ENCODE measurements around the gene C3.

DNA sequence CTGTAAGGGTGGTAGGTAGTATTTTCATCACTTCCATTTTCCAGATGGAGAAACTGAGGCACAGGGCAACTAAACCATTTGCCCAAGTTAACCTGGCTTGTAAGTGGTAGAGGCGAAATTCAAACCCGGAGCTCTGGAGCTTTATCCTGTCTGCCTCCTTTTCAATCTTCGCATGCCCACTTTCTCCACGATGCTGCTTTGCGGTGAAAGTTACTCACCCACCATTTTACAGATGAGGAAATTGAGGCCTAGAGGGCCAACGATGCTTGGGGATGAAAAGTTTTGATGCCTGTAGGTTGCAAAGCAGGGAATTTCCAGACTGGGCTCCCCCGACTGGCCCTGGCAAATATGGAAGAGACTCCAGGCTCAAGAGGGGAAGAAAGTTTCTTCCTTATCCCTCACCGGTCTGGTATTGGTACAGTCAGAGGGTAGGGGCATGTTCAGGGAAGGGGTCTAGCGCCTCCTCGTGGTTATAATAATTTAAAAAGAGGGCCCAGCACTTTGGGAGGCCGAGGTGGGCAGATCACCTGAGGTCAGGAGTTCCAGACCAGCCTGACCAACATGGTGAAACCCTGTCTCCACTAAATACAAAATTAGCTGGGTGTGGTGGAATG, 48.7 kb upstream of the C3 start:
- TF ChIP-seq, protein P1, sequence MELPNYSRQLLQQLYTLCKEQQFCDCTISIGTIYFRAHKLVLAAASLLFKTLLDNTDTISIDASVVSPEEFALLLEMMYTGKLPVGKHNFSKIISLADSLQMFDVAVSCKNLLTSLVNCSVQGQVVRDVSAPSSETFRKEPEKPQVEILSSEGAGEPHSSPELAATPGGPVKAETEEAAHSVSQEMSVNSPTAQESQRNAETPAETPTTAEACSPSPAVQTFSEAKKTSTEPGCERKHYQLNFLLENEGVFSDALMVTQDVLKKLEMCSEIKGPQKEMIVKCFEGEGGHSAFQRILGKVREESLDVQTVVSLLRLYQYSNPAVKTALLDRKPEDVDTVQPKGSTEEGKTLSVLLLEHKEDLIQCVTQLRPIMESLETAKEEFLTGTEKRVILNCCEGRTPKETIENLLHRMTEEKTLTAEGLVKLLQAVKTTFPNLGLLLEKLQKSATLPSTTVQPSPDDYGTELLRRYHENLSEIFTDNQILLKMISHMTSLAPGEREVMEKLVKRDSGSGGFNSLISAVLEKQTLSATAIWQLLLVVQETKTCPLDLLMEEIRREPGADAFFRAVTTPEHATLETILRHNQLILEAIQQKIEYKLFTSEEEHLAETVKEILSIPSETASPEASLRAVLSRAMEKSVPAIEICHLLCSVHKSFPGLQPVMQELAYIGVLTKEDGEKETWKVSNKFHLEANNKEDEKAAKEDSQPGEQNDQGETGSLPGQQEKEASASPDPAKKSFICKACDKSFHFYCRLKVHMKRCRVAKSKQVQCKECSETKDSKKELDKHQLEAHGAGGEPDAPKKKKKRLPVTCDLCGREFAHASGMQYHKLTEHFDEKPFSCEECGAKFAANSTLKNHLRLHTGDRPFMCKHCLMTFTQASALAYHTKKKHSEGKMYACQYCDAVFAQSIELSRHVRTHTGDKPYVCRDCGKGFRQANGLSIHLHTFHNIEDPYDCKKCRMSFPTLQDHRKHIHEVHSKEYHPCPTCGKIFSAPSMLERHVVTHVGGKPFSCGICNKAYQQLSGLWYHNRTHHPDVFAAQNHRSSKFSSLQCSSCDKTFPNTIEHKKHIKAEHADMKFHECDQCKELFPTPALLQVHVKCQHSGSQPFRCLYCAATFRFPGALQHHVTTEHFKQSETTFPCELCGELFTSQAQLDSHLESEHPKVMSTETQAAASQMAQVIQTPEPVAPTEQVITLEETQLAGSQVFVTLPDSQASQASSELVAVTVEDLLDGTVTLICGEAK (IDR thresholded peaks at IDR 0.05): no peak
- TF ChIP-seq, protein P1 (CRISPR knock-in tag; IDR thresholded peaks at IDR 0.05): no peak
- no peak for TF ChIP-seq RFX5 (IDR thresholded peaks at IDR 0.05; ENCODE audit: low read depth, low read length)
- TF ChIP-seq, protein P2, sequence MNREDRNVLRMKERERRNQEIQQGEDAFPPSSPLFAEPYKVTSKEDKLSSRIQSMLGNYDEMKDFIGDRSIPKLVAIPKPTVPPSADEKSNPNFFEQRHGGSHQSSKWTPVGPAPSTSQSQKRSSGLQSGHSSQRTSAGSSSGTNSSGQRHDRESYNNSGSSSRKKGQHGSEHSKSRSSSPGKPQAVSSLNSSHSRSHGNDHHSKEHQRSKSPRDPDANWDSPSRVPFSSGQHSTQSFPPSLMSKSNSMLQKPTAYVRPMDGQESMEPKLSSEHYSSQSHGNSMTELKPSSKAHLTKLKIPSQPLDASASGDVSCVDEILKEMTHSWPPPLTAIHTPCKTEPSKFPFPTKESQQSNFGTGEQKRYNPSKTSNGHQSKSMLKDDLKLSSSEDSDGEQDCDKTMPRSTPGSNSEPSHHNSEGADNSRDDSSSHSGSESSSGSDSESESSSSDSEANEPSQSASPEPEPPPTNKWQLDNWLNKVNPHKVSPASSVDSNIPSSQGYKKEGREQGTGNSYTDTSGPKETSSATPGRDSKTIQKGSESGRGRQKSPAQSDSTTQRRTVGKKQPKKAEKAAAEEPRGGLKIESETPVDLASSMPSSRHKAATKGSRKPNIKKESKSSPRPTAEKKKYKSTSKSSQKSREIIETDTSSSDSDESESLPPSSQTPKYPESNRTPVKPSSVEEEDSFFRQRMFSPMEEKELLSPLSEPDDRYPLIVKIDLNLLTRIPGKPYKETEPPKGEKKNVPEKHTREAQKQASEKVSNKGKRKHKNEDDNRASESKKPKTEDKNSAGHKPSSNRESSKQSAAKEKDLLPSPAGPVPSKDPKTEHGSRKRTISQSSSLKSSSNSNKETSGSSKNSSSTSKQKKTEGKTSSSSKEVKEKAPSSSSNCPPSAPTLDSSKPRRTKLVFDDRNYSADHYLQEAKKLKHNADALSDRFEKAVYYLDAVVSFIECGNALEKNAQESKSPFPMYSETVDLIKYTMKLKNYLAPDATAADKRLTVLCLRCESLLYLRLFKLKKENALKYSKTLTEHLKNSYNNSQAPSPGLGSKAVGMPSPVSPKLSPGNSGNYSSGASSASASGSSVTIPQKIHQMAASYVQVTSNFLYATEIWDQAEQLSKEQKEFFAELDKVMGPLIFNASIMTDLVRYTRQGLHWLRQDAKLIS (CRISPR knock-in tag; IDR thresholded peaks at IDR 0.05): no peak
- no peak for TF ChIP-seq YY1 (IDR thresholded peaks at IDR 0.05; ENCODE audit: insufficient read depth, insufficient replicate concordance, low read depth, low read length)
- TF ChIP-seq, protein P3, sequence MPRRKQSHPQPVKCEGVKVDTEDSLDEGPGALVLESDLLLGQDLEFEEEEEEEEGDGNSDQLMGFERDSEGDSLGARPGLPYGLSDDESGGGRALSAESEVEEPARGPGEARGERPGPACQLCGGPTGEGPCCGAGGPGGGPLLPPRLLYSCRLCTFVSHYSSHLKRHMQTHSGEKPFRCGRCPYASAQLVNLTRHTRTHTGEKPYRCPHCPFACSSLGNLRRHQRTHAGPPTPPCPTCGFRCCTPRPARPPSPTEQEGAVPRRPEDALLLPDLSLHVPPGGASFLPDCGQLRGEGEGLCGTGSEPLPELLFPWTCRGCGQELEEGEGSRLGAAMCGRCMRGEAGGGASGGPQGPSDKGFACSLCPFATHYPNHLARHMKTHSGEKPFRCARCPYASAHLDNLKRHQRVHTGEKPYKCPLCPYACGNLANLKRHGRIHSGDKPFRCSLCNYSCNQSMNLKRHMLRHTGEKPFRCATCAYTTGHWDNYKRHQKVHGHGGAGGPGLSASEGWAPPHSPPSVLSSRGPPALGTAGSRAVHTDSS (CRISPR knock-in tag; conservative IDR thresholded peaks at IDR 0.05): no peak
- no peak for TF ChIP-seq NR3C1 (CRISPR knock-in tag; IDR thresholded peaks at IDR 0.05)
- TF ChIP-seq, protein P4, sequence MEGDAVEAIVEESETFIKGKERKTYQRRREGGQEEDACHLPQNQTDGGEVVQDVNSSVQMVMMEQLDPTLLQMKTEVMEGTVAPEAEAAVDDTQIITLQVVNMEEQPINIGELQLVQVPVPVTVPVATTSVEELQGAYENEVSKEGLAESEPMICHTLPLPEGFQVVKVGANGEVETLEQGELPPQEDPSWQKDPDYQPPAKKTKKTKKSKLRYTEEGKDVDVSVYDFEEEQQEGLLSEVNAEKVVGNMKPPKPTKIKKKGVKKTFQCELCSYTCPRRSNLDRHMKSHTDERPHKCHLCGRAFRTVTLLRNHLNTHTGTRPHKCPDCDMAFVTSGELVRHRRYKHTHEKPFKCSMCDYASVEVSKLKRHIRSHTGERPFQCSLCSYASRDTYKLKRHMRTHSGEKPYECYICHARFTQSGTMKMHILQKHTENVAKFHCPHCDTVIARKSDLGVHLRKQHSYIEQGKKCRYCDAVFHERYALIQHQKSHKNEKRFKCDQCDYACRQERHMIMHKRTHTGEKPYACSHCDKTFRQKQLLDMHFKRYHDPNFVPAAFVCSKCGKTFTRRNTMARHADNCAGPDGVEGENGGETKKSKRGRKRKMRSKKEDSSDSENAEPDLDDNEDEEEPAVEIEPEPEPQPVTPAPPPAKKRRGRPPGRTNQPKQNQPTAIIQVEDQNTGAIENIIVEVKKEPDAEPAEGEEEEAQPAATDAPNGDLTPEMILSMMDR (CRISPR knock-in tag; IDR thresholded peaks at IDR 0.05): peak; percentile 61
- TF ChIP-seq, protein P5, sequence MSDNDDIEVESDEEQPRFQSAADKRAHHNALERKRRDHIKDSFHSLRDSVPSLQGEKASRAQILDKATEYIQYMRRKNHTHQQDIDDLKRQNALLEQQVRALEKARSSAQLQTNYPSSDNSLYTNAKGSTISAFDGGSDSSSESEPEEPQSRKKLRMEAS (IDR thresholded peaks at IDR 0.05): no peak
